DMS 273 (cell line): ENCODE measurements around the gene EDN2.

Experiments used
- DNase-seq: peaks from one replicate; lab custom pipeline; 2025; ENCODE audit not compliant: unreplicated experiment; lab: John Stamatoyannopoulos, UW

Gene EDN2

GRCh38 chr1:41500378-41500777 lies 15.9 kb upstream of the EDN2 start:
- peak; percentile 39 for DNase-seq

- no peak for DNase-seq
These were observed 15.1 kb upstream of the EDN2 start for GRCh38 chr1:41499591-41499990.

- DNase-seq: peak; percentile 63
These were observed 14.3 kb upstream of the EDN2 start for GRCh38 chr1:41498804-41499203.

- no peak for DNase-seq
These were observed 13.9 kb upstream of the EDN2 start for GRCh38 chr1:41498391-41498790.

GRCh38 chr1:41497461-41498030 lies 13.1 kb upstream of the EDN2 start:
- DNase-seq: no peak

GRCh38 chr1:41497056-41497440 lies 12.6 kb upstream of the EDN2 start:
- no peak for DNase-seq

GRCh38 chr1:41496080-41497055 lies 11.9 kb upstream of the EDN2 start:
- peak; percentile 95 for DNase-seq

- peak; percentile 81 for DNase-seq
These were observed 10.9 kb upstream of the EDN2 start for GRCh38 chr1:41495210-41495948.

GRCh38 chr1:41494351-41495209 lies 10.1 kb upstream of the EDN2 start:
- peak; percentile 35 for DNase-seq

- no peak for DNase-seq
These were observed 9.3 kb upstream of the EDN2 start for GRCh38 chr1:41493626-41494350.

GRCh38 chr1:41493117-41493536 lies 8.6 kb upstream of the EDN2 start:
- no peak for DNase-seq

- peak; percentile 64 for DNase-seq
These were observed 7.9 kb upstream of the EDN2 start for GRCh38 chr1:41492341-41492848.

GRCh38 chr1:41490911-41491310 lies 6.4 kb upstream of the EDN2 start:
- DNase-seq: no peak

- no peak for DNase-seq
These were observed 5.1 kb upstream of the EDN2 start for GRCh38 chr1:41489561-41489960.

GRCh38 chr1:41488040-41488951 lies 3.8 kb upstream of the EDN2 start:
- DNase-seq: no peak

- DNase-seq: no peak
These were observed 2.9 kb upstream of the EDN2 start for GRCh38 chr1:41487126-41488039.

GRCh38 chr1:41486371-41487125 lies 2.1 kb upstream of the EDN2 start:
- DNase-seq: no peak
